Measurements from ENCODE around the gene MDH2.
"Not testable (repeated sequence)": the region's sequence is repeated elsewhere in the genome, so short reads cannot be mapped to it uniquely, and the experiment has no call there.

GRCh38 chr7:76103788-76104187 lies 55.9 kb downstream of the MDH2 start:
- not testable (repeated sequence) for TF ChIP-seq POLR2A, CTCF (IDR thresholded peaks at IDR 0.05)
